Occipital lobe (tissue), 2 donors: ENCODE data around the gene CHMP6. TPM values are rescaled to one million over a fixed set of nuclear protein-coding genes. Genes with fewer than 3 reads are reported as not detected.

ENCODE experiments used
- DNase-seq: peaks from one replicate; lab custom pipeline; 2025; lab: John Stamatoyannopoulos, UW
- total RNA-seq: library from RNA; depleted of rRNA; stranded (reverse); fragments of >200 nt; gene quantifications from one replicate; pipeline ENCODE4 v1.2.3, GENCODE V29; 2014

CHMP6 gene
- total RNA-seq = 11.7 TPM

DNA sequence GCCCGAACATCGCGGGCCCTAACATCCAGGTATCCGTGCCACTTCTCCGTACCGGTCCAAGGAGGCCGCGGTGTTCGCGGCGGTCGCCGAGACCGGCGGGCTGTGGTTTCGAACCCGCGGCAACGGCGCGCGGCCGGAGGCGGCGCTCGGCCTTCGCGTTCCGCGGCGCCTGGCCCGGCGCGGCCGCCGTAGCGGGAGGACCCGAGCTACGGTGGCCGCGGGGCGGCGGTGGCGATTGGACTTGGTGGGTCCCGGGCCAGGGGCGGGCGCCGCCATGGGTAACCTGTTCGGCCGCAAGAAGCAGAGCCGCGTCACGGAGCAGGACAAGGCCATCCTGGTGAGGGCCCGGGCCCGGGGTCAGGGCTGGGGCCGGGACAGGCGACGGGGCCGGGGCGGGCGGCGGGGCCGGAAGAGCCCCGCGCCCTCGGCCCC, at the start of gene CHMP6:
CHMP6 (plus strand) TSS at position 197 of the 432 bp plus-strand sequence; CDS start at position 275, 78 bp downstream.
- DNase-seq = no peak

DNA sequence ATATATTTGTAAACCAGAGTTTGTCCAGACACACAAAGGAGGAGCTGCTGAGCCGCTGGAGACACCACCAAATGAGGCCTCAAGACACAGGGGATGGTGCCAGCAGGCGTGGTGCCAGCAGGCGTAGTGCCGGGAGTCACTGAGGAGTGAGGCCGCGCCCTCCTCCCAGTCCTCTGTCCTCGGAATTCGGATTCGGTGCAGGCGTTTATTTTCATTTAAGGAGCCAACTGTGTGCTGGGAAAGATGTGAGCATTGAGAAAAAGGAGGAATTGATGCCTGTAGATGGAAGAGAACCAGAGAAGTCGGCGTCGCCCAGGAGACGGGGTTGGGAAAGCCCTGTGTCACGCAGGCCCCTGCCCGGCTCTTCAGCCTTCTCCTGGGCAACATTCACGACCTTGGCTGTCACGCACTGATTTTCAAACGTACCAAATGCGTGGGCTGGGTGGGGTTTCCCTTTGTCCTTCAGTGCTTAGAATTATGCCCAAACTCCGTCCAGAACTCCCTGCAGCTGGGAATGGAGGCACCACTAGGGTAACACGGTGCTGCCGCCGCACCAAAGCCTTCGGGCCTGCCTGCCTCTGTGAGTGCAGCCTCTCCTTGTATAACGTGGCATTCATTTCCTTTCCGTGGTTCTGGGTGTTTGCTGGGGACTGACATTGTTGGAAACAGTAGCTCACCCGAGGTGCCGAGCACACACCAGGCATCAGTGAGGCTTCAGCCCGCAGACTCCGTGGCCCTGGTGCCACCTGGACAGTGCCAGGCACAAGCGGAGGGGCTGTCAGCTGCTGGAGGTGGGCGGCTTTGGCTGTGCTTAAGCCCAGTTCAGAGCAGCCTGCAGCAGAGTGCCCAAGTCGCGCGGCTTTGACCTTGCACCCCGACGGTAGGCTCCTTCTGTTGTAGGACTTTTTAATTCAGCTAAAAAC, 49.0 kb upstream of the CHMP6 start:
- peak; percentile 50 for DNase-seq

- DNase-seq = no peak
Measured at GRCh38 chr17:80943346-80944145, 48.1 kb upstream of the CHMP6 start.

GRCh38 chr17:80944326-80944725, 47.3 kb upstream of the CHMP6 start:
- DNase-seq = no peak

DNA sequence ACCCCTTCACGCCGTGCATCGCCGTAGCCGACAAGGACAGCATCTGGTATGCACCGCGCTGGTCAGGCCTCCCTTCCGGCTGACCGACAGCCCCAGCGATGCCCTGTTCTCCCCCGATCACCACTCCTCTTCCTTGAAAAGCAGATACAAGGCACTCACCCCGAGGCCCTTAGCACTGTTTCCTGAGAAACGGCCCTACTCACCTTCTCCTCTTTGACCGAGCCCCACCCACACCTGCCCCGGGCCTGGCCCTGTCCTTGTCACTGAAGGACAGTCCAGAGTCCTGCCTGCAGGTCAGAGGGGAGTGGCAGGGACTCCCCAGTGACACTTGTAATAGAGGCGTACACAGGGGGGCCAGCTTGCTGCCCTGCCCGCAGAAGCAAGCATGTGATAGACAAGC, 45.9 kb upstream of the CHMP6 start:
- DNase-seq = no peak

DNA sequence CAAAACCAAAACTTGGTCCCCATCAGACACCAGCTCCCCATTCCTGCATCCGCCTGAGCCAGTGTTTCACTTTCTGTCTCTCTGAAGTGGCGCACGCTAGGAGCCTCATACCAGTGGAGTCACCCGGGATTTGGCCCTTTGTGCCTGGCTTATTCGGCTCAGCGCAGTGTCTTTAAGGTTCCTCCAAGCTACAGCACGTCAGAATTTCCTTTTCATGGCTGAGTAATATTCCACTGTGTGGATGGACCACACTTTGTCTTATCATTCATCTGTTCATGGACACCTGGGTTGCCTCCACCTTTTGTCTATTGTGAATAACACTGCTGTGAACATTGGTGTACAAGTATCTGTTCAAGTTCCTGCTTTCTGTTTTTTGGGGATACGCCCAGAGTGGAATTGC, 45.2 kb upstream of the CHMP6 start:
- no peak for DNase-seq

DNA sequence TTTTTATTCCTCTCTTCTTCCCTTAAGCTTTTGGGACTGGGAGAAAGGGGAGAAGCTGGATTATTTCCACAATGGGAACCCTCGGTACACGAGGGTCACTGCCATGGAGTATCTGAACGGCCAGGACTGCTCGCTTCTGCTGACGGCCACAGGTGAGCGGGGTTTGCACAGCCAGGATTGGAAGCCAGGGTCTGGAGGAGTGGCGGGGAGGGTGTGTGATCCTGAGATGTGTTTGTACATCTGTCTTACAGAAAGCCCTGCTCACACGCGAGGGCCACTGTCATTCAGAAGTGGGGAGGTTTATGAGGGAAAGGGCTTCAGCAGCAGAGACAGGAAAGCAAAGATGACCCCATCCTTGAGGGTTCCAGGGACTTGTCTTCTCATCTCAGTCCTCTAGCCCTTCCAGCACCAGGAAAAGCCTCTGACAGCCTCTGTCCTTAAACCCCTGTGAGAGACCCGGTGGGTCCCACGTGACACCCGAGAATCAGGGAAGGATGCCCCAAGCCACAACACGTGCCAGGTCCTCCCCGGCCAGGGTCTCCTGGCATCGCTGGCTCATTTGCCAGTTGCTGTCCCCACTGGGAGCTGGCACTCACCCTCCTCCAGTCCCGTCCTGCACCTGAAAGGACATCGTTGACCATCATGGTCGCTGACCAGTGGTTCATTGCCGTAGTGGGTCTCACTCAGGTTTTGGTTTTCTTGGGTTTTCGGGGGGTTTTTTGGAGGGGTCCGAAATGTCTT, 44.3 kb upstream of the CHMP6 start:
- no peak for DNase-seq

DNA sequence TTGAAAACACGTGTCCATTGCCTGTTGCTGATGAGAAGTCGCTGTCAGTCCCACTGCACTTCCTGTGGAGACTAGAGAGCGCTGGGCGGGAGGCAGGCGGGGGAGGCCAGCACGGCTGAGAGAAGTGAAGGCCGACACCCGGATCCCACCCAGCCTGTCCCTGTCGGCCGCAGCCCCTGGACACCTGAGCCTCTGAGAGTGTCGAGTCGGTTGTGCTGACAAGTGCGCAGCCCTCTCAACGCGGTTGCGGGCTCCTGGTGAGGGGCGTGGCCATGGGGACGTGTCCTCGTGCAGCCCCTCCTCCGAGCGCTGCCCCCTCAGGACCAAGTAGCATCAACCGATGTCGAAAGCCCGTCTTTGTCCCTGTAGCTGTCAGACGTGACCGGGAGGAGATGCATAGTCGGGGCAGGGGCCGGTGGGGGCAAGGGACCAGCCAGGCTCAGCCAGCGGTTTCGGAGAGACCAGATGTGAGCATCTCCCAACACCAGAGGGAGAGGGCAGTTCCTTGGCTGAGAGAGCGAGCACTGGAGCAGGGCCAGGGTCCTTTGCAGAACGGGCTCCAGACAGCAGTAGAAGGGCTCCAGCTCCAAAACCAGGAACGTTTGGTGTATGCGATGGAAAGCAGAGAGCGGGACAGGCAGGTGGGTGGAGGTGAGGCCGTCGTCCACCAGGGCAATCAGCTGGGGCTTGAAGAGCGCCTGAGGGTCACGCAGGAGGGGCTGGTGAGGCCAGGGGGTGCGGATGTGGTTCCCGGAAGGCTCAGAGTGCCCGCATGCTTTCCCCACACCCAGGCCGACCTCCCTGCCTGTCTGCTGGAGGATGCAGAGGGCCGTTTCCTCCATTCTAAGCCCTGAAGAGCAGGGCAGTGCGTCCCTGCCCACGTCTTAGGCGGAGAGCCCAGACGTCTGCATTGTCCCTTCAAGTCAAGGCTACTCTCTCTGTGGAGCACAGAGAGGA, 43.3 kb upstream of the CHMP6 start:
- no peak for DNase-seq

DNA sequence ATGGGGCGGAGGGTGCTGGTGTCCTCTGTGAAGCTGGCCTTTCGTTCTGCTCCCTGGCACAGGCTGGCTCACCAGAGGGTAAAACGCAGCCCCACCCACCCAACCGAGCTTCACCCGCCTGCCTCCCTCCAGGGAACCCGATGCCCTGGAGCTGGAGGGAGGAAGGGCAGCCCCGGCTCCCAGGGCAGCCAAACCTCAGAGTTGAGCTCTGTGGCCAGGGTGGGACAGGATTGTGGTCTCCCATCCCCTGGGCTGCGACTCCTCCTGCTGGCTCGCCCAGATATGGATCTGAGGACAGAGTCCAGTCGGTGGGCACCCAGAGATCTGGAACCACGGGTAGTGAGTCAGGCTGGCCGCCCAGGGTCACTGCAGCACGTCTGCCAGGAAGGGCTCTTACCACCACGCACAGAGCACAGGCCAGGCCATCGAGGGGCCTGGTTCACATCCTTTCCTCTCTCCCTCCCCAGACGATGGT, 42.6 kb upstream of the CHMP6 start:
- DNase-seq = no peak

DNA sequence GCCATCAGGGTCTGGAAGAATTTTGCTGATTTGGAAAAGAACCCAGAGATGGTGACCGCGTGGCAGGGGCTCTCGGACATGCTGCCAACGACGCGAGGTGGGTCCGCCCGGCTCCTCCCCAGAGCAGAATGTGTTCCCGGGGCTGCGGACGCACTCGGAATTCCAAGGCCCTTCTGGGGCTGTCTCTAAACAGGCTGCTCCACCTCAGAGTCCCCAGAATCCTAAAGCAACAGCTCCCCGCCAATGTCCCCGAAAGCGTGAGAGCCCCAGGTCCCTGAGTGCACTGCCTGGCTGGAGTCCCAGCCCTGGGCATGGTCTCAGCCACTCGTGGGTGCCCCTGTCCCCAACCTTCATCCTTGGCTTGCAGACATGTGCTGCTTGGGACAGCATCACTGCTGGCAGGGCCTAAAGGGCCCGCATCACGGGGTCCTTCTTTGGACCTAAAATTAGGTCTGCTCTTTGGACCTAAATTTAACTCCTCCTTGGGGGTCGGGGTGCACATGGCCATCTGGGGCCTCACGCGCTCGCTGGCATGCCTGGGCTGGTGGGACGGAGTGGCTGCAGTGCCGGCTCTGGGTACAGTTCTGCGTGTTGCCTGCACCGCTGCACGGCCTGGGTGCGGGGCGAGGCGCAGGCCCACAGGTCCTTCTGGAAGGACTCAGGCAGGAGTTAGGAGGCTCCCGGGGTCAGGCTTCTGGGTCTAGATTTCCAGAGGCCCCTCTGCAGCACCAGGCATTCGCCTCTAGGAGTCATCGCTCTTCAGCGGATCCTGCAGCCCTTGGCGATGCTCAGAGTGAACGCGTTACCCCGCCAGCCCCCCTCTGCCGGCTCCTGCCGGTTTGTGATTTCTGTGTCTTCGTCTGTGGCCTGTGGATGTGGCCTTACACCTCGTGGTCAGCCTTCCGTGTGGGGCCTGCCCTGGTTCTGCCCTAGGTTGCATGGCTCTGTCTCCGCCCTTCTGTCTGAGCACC, 41.9 kb upstream of the CHMP6 start:
- no peak for DNase-seq

DNA sequence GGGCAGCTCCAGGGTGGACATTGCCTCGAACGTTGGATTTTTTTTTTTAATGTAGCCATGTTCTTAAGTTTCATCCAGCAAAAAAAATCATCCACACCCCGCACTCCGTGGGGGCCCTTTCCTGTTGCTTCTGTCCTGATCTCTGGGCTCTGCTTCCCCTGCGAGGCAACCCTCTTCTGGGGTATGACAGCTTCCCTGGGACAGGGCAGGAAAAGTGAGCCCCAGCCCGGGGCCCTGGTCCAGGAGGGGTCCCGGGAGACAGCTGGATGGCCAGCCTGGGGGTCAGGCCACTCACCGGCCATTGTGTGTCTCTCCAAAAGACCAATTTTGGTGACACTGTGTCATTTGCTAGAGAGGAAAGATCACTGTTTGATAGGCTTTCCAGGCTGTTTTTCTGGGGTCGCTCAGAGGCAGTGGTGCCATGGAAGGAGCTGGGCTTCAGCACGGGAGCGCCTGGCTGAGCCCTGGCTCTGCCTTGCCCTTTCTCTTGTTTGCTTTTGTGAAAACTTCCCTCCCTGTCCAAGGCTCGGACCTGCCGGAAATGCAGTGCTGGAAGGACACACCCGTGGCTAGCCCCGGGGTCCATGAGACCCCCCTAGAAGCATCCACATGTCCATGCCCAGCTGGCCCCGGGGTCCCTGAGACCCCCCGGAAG, 41.0 kb upstream of the CHMP6 start:
- DNase-seq = no peak

- no peak for DNase-seq
Measured at GRCh38 chr17:80951121-80952090, 40.2 kb upstream of the CHMP6 start.

- DNase-seq = no peak
Measured at GRCh38 chr17:80952291-80952690, 39.4 kb upstream of the CHMP6 start.

DNA sequence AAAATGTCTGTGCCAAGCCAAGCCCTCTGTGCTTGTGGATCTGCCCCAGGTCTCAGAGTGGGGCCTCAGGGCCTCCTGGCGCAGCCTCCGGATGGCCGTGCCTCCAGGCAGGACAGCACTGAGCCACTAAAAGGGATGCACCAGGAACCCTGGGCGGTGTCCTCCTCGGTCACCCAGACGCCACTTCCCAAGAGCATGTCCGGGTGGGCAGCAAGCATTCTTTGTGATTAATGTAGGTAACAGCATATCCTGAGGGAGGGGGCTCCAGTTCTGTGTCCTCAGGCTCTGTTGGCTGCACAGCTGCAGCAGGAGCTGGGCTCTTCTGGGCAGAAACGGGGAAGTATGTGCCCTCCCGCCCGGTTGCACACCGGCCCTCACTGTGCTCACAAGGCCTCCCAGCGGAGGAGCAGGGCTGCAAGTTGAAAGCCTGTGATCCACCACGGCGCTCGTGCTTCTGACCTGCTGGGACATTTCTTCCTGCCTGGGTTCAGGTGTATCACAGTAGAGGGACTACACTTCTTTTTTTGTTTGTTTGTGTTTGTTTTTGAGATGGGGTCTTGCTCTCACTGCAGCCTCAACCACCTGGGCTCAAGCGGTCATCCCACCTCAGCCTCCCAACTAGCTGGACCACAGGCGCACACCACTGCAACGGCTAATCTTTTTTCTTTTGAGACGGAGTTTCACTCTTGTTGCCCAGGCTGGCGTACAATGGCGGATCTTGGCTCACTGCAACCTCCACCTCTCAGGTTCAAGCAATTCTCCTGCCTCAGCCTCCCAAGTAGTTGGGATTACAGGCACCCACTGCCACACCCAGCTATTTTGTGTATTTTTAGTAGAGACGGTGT, 37.9 kb upstream of the CHMP6 start:
- no peak for DNase-seq

DNA sequence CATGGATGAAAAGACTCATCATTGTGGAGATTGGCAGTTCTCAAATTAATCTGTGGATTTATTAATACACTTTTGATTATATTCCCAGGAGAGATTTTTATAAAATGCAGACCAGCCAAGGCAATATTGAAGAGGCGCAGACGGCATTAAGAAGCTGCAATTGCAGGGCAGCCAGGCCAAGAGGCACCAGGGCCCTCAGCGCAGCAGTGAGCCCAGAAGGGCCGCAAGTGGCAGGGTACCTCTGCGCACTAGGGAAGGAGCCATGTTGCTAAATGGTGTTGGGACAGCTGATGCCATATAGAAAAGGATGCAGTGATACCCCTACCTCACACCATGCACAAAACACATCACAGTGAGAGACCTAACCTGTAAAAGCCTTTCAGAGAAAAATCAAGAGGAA, 36.6 kb upstream of the CHMP6 start:
- no peak for DNase-seq

DNA sequence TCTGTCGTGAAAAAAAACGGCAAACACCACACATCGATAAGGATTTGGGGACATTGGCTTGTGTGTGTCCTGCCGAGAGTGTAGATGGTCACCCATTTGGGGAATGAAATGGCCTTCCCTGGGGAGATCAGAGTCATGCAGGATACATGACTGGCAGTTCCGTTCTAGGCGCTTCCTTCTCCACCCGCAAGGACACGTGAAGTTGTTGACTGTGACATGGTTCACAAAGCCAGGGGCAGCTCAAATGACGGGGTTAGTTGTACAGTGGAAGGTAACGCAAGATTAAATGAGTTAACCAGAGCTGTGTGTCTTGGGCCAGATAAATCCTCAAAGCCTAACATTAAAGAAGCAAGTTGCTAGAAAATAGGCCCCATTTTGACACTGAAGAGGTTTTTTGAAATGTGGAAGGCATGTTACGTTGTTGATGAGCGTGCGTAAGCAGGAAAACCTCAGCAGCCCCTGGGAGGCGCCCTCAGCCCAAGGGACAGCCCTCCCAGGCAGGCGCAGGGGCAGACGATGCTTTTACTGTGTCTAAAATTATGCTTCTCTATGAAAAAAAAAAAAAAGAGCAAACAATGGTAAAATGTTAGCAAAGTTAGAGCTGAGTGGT, 35.9 kb upstream of the CHMP6 start:
- DNase-seq = no peak
